Esophagus muscularis mucosa (tissue), 3 donors: ENCODE measurements around the gene EMD.

Experiments
- POLR2A ChIP-seq: fragments of 450-650 bp; IDR thresholded peaks from one replicate; pipeline ENCODE4 v1.6.1; 2017; ENCODE audit warnings: antibody characterized with exemption, moderate library complexity, mild to moderate bottlenecking, low read depth
- POLR2AphosphoS5 ChIP-seq, 2 donors: sonication (generic); formaldehyde crosslinking; IDR thresholded peaks; one replicate each; pipeline ENCODE4 v1.6.1; 2017; ENCODE audit warnings: antibody characterized with exemption in 2 of 2
- TF ChIP-seq, protein P1 (sequence below), 3 experiments: fragments of 200-600 bp in 2 of 3; fragments of 450-650 bp in 1 of 3; sonication (generic) in 2 of 3; IDR thresholded peaks; one replicate each; pipeline ENCODE4 v1.5.1; 2017 to 2019; ENCODE audit warnings: antibody characterized with exemption in 3 of 3, mild to moderate bottlenecking in 2 of 3, moderate library complexity in 1 of 3

DNA sequence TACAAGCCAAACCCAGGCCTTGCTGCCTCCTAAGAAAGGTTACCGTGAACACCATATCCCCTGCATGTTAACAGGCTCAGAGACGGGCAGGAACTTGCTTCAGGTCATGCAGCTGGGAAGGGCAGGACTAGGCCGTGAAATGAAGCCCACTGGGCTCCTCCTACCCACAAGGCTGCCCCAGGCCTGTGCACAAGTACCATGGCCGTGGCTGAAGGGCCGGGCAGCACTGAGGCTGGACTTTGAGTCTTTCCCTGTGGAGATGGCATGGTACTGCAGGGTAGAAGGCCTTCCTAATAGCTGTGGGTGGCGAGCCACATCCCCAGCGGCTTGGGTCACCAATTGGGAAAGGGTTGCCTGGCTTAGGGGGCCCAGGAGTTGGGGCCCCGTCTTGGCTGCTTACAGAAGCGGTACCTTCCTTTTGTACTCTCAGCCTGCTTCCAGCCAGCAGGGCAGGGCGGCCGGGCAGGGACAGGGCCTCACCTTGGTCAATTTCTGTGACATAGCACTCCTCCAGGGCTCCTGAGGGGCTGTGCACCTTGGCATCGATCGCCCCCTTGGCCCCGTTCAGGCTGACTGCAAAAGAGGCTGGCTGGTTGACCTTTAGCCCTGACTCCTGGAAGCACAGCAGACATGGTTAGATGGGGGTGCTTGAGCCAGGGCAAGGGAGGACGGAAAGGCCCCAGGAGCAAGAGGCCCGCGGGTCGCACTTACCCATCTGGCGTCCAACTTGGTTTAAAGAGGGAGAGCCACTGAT is 28.5 kb upstream of the EMD start:
- TF ChIP-seq, protein P1, sequence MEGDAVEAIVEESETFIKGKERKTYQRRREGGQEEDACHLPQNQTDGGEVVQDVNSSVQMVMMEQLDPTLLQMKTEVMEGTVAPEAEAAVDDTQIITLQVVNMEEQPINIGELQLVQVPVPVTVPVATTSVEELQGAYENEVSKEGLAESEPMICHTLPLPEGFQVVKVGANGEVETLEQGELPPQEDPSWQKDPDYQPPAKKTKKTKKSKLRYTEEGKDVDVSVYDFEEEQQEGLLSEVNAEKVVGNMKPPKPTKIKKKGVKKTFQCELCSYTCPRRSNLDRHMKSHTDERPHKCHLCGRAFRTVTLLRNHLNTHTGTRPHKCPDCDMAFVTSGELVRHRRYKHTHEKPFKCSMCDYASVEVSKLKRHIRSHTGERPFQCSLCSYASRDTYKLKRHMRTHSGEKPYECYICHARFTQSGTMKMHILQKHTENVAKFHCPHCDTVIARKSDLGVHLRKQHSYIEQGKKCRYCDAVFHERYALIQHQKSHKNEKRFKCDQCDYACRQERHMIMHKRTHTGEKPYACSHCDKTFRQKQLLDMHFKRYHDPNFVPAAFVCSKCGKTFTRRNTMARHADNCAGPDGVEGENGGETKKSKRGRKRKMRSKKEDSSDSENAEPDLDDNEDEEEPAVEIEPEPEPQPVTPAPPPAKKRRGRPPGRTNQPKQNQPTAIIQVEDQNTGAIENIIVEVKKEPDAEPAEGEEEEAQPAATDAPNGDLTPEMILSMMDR (IDR thresholded peaks at IDR 0.05), result no peak
- TF ChIP-seq POLR2A (no peak), POLR2AphosphoS5 (IDR thresholded peaks at IDR 0.05) (peak; percentile 8 to 11)
